ENCODE results near the gene DGKH.
"Not testable (repeated sequence)": the region's sequence is repeated elsewhere in the genome, so short reads cannot be mapped to it uniquely, and the experiment has no call there.

Gene DGKH

GRCh38 chr13:42084722-42085121 lies 36.3 kb downstream of the DGKH start:
- no peak for TF ChIP-seq CTCF (conservative IDR thresholded peaks at IDR 0.05; ENCODE audit: low read depth, low read length)
- no peak for DNase-seq (ENCODE audit: low read depth)
- no peak overlapping the region for H3K4me3 ChIP-seq (ENCODE audit: low read length)

- no peak for TF ChIP-seq CTCF (conservative IDR thresholded peaks at IDR 0.05; ENCODE audit: low read depth, low read length)
- no peak for DNase-seq (ENCODE audit: low read depth)
- H3K4me3 ChIP-seq (ENCODE audit: low read length), result no peak overlapping the region
Observed at GRCh38 chr13:42086582-42086981, 38.1 kb downstream of the DGKH start.

- TF ChIP-seq CTCF (conservative IDR thresholded peaks at IDR 0.05; ENCODE audit: low read depth, low read length), result no peak
- DNase-seq (ENCODE audit: low read depth), result no peak
- H3K4me3 ChIP-seq (ENCODE audit: low read length), result no peak overlapping the region
Observed at GRCh38 chr13:42094516-42095040, 46.1 kb downstream of the DGKH start.

GRCh38 chr13:42096222-42096621 lies 47.8 kb downstream of the DGKH start:
- not testable (repeated sequence) for H3K4me3 ChIP-seq (ENCODE audit: low read length); DNase-seq (ENCODE audit: low read depth)

GRCh38 chr13:42099962-42100675 lies 51.7 kb downstream of the DGKH start:
- no peak for DNase-seq (ENCODE audit: low read depth)
- TF ChIP-seq CTCF (conservative IDR thresholded peaks at IDR 0.05; ENCODE audit: low read depth, low read length), result no peak
- no peak overlapping the region for H3K4me3 ChIP-seq (ENCODE audit: low read length)

GRCh38 chr13:42100960-42101359 lies 52.5 kb downstream of the DGKH start:
- no peak for DNase-seq (ENCODE audit: low read depth)
- no peak overlapping the region for H3K4me3 ChIP-seq (ENCODE audit: low read length)
- no peak for TF ChIP-seq CTCF (conservative IDR thresholded peaks at IDR 0.05; ENCODE audit: low read depth, low read length)

- no peak for TF ChIP-seq CTCF (conservative IDR thresholded peaks at IDR 0.05; ENCODE audit: low read depth, low read length)
- no peak overlapping the region for H3K4me3 ChIP-seq (ENCODE audit: low read length)
- no peak for DNase-seq (ENCODE audit: low read depth)
Observed at GRCh38 chr13:42101821-42102585, 53.6 kb downstream of the DGKH start.
